Measurements from ENCODE around the gene SLC22A5. TPM values are rescaled to one million over a fixed set of nuclear protein-coding genes. Genes with fewer than 3 reads are reported as not detected.
A peak's percentile ranks its signal among the peaks of the same experiment; 100 is the strongest.
"Not testable (repeated sequence)": the region's sequence is repeated elsewhere in the genome, so short reads cannot be mapped to it uniquely, and the experiment has no call there.

Gene SLC22A5
- total RNA-seq, 1 donor from 2014 or later: 13.2 TPM

DNA sequence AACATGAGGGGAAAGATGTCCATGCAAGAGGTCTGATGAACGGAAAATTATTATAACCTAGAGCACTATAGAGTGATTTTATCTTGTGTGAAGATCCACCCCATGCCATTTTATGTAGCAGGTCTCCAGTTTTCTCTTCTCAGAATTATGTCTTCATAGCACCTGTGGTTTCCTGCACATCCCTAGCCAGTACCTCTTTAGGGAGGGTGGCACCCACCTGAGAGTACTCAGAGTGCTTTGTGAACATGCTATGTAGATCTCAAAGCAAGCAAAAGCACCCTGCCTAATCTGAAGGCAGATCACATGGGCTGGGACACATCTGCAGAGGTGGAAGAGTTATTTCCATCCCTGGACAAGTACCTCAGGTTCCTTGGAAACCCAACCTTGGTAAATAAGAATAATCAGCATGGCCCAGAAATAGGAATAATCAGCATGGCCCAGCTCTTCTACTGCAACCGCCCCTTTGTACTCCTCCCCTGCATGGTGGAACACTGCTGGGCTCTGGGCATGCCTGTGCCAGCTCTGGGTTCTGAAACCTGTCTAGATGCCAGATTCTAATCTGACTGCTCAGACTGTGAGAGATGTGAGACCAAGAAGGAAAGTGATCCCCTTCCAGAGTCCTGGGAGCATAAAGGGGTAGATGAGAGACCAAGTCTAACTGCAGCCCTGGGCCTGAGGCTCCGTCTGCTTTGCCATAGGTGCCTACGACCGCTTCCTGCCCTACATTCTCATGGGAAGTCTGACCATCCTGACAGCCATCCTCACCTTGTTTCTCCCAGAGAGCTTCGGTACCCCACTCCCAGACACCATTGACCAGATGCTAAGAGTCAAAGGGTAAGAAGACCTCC is 23.7 kb downstream of the SLC22A5 start:
- Histone ChIP-seq H3K27me3 (ENCODE audit: control insufficient read depth, insufficient read depth, low read length) (no peaks in the 10 kb centered on the region), H3K4me3 (ENCODE audit: low read depth, low read length) (no peak overlapping the region), H3K36me3 (ENCODE audit: control insufficient read depth, insufficient read depth, low read length) (no peaks in the 10 kb centered on the region)
- no peak for DNase-seq (ENCODE audit: low read depth)
- no peak for TF ChIP-seq CTCF (IDR thresholded peaks at IDR 0.05; ENCODE audit: insufficient read depth, low read length, poor library complexity, severe bottlenecking)

- H3K27me3 ChIP-seq (ENCODE audit: control insufficient read depth, insufficient read depth, low read length): no peaks in the 10 kb centered on the region
- H3K36me3 ChIP-seq (ENCODE audit: control insufficient read depth, insufficient read depth, low read length): no peaks in the 10 kb centered on the region
- TF ChIP-seq CTCF (IDR thresholded peaks at IDR 0.05; ENCODE audit: insufficient read depth, low read length, poor library complexity, severe bottlenecking): no peak
- DNase-seq (ENCODE audit: low read depth): peak; percentile 65
- no peak overlapping the region for H3K4me3 ChIP-seq (ENCODE audit: low read depth, low read length)
Measured at GRCh38 chr5:132394667-132395259, 25.3 kb downstream of the SLC22A5 start.

DNA sequence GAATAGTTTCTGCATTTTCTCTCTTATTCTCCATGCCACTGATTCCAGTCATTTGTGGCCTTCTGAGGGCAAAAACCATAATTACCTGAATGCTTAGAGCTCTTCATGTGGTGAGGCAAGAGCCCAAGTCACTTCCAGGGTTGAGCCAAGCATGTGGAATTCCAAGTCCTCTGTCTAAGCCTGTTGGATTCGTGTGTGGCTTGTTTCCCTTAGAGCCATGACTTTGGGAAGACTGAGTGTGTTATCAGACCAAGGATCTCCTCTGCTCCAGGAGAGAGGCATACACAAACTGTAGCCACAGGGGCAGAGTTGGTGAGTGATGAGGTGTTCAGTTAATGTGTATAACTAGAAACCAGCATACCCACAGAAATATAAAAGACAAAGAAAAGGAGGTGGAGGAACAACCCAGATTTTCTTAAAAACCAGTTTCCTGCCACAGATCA is 27.1 kb downstream of the SLC22A5 start:
- no peak for DNase-seq (ENCODE audit: low read depth)
- Histone ChIP-seq H3K27me3 (ENCODE audit: control insufficient read depth, insufficient read depth, low read length) (no peaks in the 10 kb centered on the region), H3K36me3 (ENCODE audit: control insufficient read depth, insufficient read depth, low read length) (no peaks in the 10 kb centered on the region), H3K4me3 (ENCODE audit: low read depth, low read length) (no peak overlapping the region)
- no peak for TF ChIP-seq CTCF (IDR thresholded peaks at IDR 0.05; ENCODE audit: insufficient read depth, low read length, poor library complexity, severe bottlenecking)

DNA sequence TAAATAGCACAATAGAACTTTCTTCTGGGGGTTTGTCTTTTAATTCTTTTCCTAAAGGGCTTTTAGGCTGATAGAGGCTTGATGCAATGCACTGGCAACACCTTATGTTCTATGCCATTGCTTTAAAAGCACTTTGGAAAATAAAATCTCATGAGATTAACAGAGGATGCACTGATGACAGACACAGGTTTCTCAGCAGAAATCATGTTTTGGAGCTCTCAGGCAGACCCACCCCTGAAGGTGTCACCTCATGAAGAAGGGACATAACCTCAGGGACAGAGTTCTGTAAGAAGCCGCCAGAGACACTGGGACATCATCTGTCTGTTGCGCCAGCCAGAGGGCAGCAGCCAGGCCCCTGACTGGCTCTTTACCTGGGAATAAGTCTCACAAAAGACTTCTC is 27.7 kb downstream of the SLC22A5 start:
- DNase-seq (ENCODE audit: low read depth): no peak
- Histone ChIP-seq H3K36me3 (ENCODE audit: control insufficient read depth, insufficient read depth, low read length) (no peaks in the 10 kb centered on the region), H3K27me3 (ENCODE audit: control insufficient read depth, insufficient read depth, low read length) (no peaks in the 10 kb centered on the region), H3K4me3 (ENCODE audit: low read depth, low read length) (no peak overlapping the region)
- no peak for TF ChIP-seq CTCF (IDR thresholded peaks at IDR 0.05; ENCODE audit: insufficient read depth, low read length, poor library complexity, severe bottlenecking)

- DNase-seq (ENCODE audit: low read depth); H3K36me3 ChIP-seq (ENCODE audit: control insufficient read depth, insufficient read depth, low read length); H3K4me3 ChIP-seq (ENCODE audit: low read depth, low read length); H3K27me3 ChIP-seq (ENCODE audit: control insufficient read depth, insufficient read depth, low read length): not testable (repeated sequence)
Measured at GRCh38 chr5:132397936-132398675, 28.6 kb downstream of the SLC22A5 start.

- H3K27me3 ChIP-seq (ENCODE audit: control insufficient read depth, insufficient read depth, low read length); H3K36me3 ChIP-seq (ENCODE audit: control insufficient read depth, insufficient read depth, low read length); H3K4me3 ChIP-seq (ENCODE audit: low read depth, low read length); DNase-seq (ENCODE audit: low read depth): not testable (repeated sequence)
Measured at GRCh38 chr5:132404041-132404440, 34.5 kb downstream of the SLC22A5 start.
